ENCODE results near the gene PPFIA1. TPM values are rescaled to one million over a fixed set of nuclear protein-coding genes. Genes with fewer than 3 reads are reported as not detected.

Gene PPFIA1
- total RNA-seq, 4 donors from 2014 or later = 43.7 to 82.8 (median 69.3) TPM

DNA sequence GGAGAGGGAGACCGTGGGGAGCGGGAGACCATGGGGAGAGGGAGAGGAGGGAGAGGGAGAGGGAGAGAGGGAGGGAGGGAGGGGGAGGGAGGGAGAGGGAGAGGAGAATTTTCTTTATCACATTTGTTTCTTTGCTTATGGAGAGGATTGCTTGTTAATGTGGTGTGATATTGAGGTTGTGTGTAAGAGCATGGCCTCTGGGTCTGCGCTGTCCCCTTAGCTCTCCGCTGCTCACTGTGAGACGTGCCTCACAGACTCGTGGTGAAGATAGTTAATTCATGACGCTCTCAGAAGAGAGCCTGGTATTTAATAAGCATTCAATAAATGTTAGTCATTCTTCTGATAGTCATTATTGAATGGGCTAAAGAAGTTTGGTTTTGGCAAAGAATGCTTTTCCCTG, 26.2 kb downstream of the PPFIA1 start:
- WGBS, 2 donors = 86 to 89% methylated on average over 7 of the region's 7 CpGs
- Histone ChIP-seq H3K4me3 (no peak overlapping the region), H3K4me1 (peaks cover 0 to 9% (median 0%) of the 10 kb centered on the region in 4 donors), H3K9me3 (no peaks in the 10 kb centered on the region), H3K27me3 (no peaks in the 10 kb centered on the region), H3K36me3 (peaks cover 0 to 41% (median 0%) of the 10 kb centered on the region in 3 donors), H3K27ac (no peak overlapping the region)
- TF ChIP-seq, protein P1, sequence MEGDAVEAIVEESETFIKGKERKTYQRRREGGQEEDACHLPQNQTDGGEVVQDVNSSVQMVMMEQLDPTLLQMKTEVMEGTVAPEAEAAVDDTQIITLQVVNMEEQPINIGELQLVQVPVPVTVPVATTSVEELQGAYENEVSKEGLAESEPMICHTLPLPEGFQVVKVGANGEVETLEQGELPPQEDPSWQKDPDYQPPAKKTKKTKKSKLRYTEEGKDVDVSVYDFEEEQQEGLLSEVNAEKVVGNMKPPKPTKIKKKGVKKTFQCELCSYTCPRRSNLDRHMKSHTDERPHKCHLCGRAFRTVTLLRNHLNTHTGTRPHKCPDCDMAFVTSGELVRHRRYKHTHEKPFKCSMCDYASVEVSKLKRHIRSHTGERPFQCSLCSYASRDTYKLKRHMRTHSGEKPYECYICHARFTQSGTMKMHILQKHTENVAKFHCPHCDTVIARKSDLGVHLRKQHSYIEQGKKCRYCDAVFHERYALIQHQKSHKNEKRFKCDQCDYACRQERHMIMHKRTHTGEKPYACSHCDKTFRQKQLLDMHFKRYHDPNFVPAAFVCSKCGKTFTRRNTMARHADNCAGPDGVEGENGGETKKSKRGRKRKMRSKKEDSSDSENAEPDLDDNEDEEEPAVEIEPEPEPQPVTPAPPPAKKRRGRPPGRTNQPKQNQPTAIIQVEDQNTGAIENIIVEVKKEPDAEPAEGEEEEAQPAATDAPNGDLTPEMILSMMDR (IDR thresholded peaks at IDR 0.05) = no peak
- no peak for TF ChIP-seq EP300 (IDR thresholded peaks at IDR 0.05)
- DNase-seq (ENCODE audit: low spot score in 2 of 2) = no peak

DNA sequence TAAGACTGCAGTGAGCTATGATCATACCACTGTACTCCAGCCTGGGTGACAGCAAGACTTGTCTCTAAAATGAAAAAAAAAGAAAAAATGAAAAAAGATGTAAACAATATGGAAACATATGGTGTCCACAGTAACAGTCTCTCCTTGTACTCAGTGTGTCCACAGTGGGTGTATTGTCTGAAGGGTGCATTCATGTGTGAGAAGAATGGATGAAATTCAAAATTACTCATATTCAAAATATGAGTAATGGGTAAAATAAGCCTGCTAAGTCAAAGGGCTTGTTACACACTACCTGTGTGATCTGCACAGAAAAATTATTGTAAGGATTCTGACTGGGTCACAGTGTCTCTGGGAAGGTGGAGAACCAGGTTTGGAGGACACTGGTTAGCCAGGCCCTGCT, 26.9 kb downstream of the PPFIA1 start:
- no peak overlapping the region for H3K27ac ChIP-seq
- no peaks in the 10 kb centered on the region for H3K9me3 ChIP-seq
- no peaks in the 10 kb centered on the region for H3K27me3 ChIP-seq
- peaks cover 0 to 34% (median 0%) of the 10 kb centered on the region in 3 donors for H3K36me3 ChIP-seq
- TF ChIP-seq, protein P1 (IDR thresholded peaks at IDR 0.05) = no peak
- no peak for TF ChIP-seq POLR2A (IDR thresholded peaks at IDR 0.05)
- TF ChIP-seq EP300 (IDR thresholded peaks at IDR 0.05) = no peak
- H3K4me1 ChIP-seq = peaks cover 0 to 15% (median 0%) of the 10 kb centered on the region in 4 donors
- H3K4me3 ChIP-seq = no peak overlapping the region
- DNase-seq (ENCODE audit: low spot score in 2 of 2) = no peak

DNA sequence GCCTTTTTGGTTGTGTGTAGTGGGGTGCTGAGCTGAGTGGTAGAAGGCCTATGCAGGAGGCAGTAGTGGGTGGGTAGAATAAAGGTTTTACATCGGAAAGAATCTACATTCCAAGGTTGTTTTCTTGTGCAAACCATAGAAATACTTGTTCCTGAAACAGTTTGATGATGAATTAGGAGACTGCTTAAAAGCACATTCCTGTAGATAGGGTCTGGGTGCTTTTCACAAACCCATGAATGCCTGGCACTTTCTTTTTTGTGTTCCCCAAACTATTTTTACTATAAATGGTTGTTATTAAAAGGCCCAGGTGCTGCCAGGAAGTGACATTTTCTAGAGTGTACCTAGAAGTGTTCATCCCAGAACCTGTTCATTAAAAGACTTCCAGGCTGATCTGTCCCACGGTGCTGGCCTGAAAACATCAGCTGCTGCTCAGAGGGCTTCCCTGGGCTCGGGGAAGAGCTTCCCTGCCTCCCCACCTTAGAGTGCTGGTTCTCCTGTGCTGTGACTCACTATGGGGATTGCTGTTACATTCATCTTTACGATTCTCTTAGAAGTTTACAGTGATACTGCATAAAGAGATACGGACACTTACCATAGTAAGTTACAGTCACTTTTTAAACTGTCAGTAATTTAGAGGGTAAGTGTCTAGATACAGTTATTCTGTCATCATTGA, 27.9 kb downstream of the PPFIA1 start:
- Histone ChIP-seq H3K9me3 (no peaks in the 10 kb centered on the region), H3K4me3 (no peak overlapping the region), H3K4me1 (peaks cover 0 to 26% (median 2%) of the 10 kb centered on the region in 4 donors), H3K36me3 (peaks cover 0 to 26% (median 0%) of the 10 kb centered on the region in 3 donors), H3K27ac (no peak overlapping the region), H3K27me3 (no peaks in the 10 kb centered on the region)
- WGBS, 2 donors = 78 to 85% methylated on average over 5 of the region's 5 CpGs
- TF ChIP-seq POLR2A (IDR thresholded peaks at IDR 0.05) = no peak
- TF ChIP-seq, protein P1 (IDR thresholded peaks at IDR 0.05) = no peak
- TF ChIP-seq EP300 (IDR thresholded peaks at IDR 0.05) = no peak
- DNase-seq (ENCODE audit: low spot score in 2 of 2) = no peak

DNA sequence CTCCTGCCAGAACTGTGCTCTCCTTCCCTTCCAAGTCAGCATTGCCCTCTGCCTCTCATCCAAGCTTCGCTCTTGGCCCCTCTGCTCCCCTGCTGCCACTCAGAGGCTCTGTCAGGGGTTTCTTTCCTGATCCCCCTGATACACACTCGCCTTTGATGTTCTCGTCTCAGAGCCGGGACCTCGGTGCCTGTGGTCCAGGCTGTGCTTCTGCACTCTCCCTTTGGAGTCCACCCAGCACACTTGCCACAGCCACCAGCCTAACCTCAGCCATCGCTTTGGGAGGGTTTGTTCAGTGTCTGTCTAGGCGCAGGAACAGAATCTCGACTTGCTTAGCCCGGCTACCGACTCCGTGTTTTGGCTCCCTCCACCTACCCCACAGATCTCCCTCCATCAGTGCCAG, 29.1 kb downstream of the PPFIA1 start:
- no peak overlapping the region for H3K27ac ChIP-seq
- no peak overlapping the region for H3K4me3 ChIP-seq
- H3K27me3 ChIP-seq = no peaks in the 10 kb centered on the region
- TF ChIP-seq, protein P1 (IDR thresholded peaks at IDR 0.05) = no peak
- TF ChIP-seq POLR2A (IDR thresholded peaks at IDR 0.05) (no peak), EP300 (IDR thresholded peaks at IDR 0.05) (no peak)
- no peak for DNase-seq (ENCODE audit: low spot score in 2 of 2)
- WGBS, 2 donors = 91 to 95% methylated on average over 11 of the region's 11 CpGs
- H3K36me3 ChIP-seq = peaks cover 0 to 22% (median 0%) of the 10 kb centered on the region in 3 donors
- no peaks in the 10 kb centered on the region for H3K9me3 ChIP-seq
- peaks cover 0 to 28% (median 4%) of the 10 kb centered on the region in 4 donors for H3K4me1 ChIP-seq

DNA sequence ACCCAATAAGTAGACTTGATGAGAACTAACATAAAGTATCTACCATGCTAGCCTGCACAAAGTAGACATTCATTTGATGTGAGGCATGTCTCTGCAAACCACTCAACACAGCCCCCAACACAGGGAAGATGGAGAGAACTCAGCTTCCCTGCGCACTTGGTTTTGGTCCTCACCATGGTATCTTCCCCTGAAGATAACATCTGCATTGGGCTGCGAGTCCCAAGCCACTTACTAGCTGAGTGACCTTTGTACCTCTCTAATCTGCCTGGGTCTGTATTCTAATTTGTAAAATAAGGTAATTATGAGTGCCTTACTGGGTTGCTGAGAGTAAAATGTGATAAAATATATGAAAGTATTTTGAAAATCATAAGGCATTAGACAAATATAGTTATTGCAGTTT, 30.7 kb downstream of the PPFIA1 start:
- WGBS, 2 donors = 98% methylated on average over 2 of the region's 2 CpGs
- Histone ChIP-seq H3K27me3 (no peaks in the 10 kb centered on the region), H3K9me3 (no peaks in the 10 kb centered on the region), H3K4me3 (no peak overlapping the region), H3K4me1 (peaks cover 0 to 28% (median 4%) of the 10 kb centered on the region in 4 donors), H3K27ac (no peak overlapping the region), H3K36me3 (peaks cover 0 to 22% (median 0%) of the 10 kb centered on the region in 3 donors)
- DNase-seq (ENCODE audit: low spot score in 2 of 2) = no peak
- no peak for TF ChIP-seq POLR2A (IDR thresholded peaks at IDR 0.05)
- TF ChIP-seq EP300 (IDR thresholded peaks at IDR 0.05) = no peak
- TF ChIP-seq, protein P1 (IDR thresholded peaks at IDR 0.05) = no peak
